CD4-positive, alpha-beta T cell treated with Interleukin-12 subunit alpha and Interleukin-12 subunit beta, for 1 hour (primary cell): Measurements from ENCODE around the gene TPM2.

Experiments used
- DNase-seq: peaks from one replicate; pipeline ENCODE4 v3.0.0-alpha.2; 2020

TPM2 gene

DNA sequence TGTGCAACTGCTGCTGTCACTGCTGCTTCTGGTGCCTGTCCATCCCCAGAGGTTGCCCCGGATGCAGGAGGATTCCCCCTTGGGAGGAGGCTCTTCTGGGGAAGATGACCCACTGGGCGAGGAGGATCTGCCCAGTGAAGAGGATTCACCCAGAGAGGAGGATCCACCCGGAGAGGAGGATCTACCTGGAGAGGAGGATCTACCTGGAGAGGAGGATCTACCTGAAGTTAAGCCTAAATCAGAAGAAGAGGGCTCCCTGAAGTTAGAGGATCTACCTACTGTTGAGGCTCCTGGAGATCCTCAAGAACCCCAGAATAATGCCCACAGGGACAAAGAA lies 15.7 kb downstream of the TPM2 start:
- DNase-seq, result no peak

DNA sequence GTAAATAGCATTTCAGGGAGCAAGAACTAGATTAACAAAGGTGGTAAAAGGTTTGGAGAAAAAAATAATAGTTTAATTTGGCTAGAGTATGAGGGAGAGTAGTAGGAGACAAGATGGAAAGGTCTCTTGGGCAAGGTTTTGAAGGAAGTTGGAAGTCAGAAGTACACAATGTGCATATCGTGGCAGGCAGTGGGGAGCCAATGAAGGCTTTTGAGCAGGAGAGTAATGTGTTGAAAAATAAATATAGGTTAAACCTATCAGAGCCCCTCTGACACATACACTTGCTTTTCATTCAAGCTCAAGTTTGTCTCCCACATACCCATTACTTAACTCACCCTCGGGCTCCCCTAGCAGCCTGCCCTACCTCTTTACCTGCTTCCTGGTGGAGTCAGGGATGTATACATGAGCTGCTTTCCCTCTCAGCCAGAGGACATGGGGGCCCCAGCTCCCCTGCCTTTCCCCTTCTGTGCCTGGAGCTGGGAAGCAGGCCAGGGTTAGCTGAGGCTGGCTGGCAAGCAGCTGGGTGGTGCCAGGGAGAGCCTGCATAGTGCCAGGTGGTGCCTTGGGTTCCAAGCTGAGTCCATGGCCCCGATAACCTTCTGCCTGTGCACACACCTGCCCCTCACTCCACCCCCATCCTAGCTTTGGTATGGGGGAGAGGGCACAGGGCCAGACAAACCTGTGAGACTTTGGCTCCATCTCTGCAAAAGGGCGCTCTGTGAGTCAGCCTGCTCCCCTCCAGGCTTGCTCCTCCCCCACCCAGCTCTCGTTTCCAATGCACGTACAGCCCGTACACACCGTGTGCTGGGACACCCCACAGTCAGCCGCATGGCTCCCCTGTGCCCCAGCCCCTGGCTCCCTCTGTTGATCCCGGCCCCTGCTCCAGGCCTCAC lies 16.3 kb downstream of the TPM2 start, which contains the start of gene CA9:
Gene CA9, plus strand, starts transcription at position 797 of the 893 bp plus-strand sequence. Its CDS starts 32 bp downstream, at position 829.
- no peak for DNase-seq

- DNase-seq, result no peak
Measured at GRCh38 chr9:35669331-35670145, 20.2 kb downstream of the TPM2 start.

DNA sequence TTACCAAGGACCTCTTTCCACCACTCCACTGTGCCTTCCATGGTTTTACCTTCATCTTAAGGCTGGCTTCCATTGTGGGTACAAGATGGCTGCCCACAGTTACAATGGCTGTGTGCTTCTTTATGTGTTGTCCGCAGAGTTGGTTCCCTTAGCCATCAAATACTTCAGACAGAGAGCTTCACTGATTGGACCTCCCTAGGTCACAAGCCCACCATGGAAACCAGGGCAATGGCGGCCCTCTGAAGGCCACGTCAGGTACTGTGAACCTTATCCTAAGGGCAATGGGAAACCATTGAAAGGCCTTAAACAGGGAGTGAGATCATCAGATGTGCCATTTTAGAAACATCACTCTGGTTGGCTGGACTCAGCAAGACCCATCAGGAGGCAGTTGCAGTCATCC lies 21.8 kb downstream of the TPM2 start:
- no peak for DNase-seq

GRCh38 chr9:35666549-35666948 lies 23.2 kb downstream of the TPM2 start:
- no peak for DNase-seq

- no peak for DNase-seq
Measured at GRCh38 chr9:35666045-35666444, 23.7 kb downstream of the TPM2 start.

- no peak for DNase-seq
Measured at GRCh38 chr9:35665471-35665818, 24.3 kb downstream of the TPM2 start.

- peak; percentile 72 for DNase-seq
Measured at GRCh38 chr9:35664531-35665470, 24.9 kb downstream of the TPM2 start, which contains the start of gene ARHGEF39. Gene ARHGEF39, minus strand, starts transcription at chr9:35665195. Its CDS starts 26 bp downstream, at chr9:35665169.

- DNase-seq, result no peak
Measured at GRCh38 chr9:35662437-35662836, 27.3 kb downstream of the TPM2 start.

DNA sequence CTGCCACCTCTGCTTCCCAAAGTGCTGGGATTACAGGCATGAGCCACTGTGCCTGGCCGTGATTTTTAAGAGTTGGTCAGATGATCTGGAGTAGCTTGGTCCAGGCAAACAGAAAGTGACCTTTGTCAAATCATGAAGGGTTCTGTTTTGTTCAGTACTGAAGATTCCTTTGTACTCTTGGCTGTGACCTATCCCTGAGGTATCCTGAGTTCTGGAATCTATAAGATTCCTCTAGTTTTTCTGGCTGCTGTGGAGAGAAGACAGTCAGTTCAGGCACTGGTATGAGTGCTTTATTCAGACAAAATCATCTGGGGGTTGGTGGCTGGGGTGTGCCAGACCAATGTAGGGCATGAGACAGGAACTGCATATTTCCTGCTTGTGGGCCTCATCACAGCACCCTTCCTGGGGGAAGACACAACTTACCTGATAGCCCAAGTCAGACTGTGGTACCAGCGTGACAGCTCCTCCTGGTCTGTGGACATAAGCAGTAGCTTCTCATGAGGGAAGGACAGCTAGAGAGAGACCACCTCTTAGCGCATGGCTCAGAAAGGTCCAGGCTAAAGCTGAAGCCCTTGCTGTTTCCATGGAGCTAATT lies 27.9 kb downstream of the TPM2 start:
- DNase-seq, result peak; percentile 71

- no peak for DNase-seq
Measured at GRCh38 chr9:35660966-35661415, 28.7 kb downstream of the TPM2 start.

- DNase-seq, result no peak
Measured at GRCh38 chr9:35659340-35659739, 30.4 kb downstream of the TPM2 start.

GRCh38 chr9:35658968-35659220 lies 30.8 kb downstream of the TPM2 start:
- DNase-seq, result no peak

GRCh38 chr9:35658137-35658967 lies 31.4 kb downstream of the TPM2 start, which contains the start of gene CCDC107:
Gene CCDC107, plus strand, starts transcription at chr9:35658292. Its CDS starts 88 bp downstream, at chr9:35658380.
- peak; percentile 86 for DNase-seq

DNA sequence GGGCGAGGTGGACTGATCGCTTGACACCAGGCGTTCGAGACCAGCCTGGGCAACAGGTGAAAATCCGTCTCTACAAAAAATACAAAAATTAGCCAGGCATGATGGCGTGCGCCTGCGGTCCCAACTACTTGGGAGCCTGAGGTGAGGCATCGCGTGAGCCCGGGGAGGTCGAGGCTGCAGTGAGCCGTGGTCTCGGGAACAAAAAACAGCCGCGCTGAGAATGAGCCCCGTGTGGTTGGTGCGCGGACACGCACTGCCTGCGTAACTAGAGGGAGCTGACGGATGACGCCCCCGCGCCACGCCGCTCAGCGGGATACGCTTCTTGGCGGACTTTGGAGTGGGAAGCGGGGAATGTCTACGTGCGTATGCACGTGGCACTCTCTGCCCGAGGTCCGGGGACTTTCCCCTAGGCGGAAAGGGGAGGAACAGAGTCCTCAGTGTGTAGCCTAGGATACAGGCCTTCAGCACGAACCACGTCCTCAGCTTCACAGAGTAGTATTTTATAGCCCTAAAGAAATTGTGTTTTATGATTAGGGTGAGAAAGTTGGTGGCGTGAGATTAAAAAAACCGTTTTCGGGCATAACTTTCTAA lies 32.1 kb downstream of the TPM2 start, which contains the start of gene RMRP:
Gene RMRP, minus strand, starts transcription at position 474 of the 591 bp plus-strand sequence.
- peak; percentile 91 for DNase-seq

DNA sequence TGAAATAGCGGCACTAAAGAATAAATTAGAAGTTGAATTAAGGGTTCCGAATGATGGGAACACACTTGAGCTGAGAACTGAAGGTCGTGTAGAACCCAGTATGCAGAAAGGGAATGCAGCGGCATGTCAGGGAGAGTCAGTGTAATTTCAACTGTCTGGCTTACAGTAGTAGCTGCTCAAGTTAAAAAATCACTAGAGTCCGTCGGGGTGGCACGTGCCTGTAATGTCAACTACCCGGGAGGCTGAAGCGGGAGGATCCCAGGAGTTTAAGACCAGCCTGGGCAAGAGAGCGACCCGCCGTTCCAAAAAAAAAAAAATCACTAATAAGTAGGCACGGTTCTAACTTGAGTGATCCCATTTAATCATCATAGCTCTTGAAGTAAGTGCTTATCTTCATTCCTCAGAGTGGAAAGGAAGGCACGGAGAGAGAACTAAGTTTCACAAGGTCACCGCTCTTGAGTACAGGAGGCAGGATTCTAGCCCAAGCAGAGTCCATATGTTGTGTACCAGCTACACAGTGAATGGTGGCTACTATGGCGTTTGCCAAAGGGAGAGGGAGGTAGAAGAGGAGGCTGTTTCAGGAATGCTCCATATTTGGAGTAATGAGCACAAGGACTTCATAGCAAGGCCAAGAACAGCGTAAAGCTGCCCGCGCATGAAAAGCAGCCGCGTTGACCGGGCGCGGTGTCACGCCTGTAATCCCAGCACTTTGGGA lies 32.7 kb downstream of the TPM2 start:
- no peak for DNase-seq

GRCh38 chr9:35656348-35656747 lies 33.4 kb downstream of the TPM2 start:
- DNase-seq, result no peak

DNA sequence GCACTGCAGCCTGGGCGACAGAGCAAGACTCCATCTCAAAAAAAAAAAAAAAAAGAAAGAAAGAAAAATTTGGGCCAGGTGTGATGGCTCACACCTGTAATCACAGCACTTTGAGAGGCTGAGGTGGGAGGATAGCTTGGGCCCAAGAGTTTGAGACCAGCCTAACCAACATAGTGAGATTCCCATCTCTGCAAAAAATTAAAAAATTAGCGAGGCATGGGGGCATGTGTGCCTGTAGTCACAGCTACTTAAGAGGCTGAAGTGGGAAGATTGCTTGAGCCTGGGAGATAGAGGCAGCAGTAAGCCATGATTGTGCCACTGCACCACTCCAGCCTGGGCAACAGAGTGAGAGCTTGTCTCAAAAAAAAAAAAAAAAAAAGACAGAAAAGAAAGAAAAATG lies 36.1 kb downstream of the TPM2 start:
- DNase-seq, result no peak

DNA sequence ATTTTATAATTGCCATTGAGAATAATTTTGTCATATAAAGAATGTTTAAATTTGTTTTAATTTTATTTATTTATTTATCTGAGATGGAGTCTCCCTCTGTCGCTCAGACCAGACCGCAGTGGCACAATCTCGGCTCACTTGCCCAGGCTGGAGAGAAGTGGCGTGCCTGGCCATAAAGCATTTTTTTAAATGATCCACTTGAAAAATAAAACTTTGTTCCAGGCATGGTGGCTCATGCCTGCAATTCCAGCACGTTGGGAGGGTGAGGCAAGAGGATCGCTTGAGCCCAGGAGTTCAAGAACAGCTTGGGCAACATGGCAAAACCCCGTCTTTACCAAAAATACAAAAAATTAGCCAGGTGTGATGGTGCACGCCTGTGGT lies 36.9 kb downstream of the TPM2 start:
- DNase-seq, result no peak
